Karpas-422 (cell line): ENCODE results near the gene RIPOR2. TPM values are rescaled to one million over a fixed set of nuclear protein-coding genes. Genes with fewer than 3 reads are reported as not detected.
"Not testable (repeated sequence)": the region's sequence is repeated elsewhere in the genome, so short reads cannot be mapped to it uniquely, and the experiment has no call there.

ENCODE experiments used
- DNase-seq: peaks from one replicate; pipeline ENCODE4 v3.0.0-alpha.2; 2015
- H2AFZ ChIP-seq: fragments of 200-600 bp; sonication (generic); 2 replicates; pipeline ENCODE4 v1.6.1; 2014; ENCODE audit warnings: antibody characterized with exemption, low read length, mixed read lengths
- H3K27ac ChIP-seq: fragments of 200-600 bp; sonication (generic); 2 replicates; pipeline ENCODE4 v1.5.1; 2014; ENCODE audit warnings: mild to moderate bottlenecking, low read length, moderate library complexity
- H3K27me3 ChIP-seq: fragments of 200-600 bp; sonication (generic); 2 replicates; pipeline ENCODE4 v1.6.1; 2014; ENCODE audit warnings: low read length, mixed read lengths
- H3K36me3 ChIP-seq: fragments of 200-600 bp; sonication (generic); 2 replicates; pipeline ENCODE4 v1.6.1; 2014; ENCODE audit warnings: low read length, mixed read lengths; ENCODE audit not compliant: insufficient read depth
- H3K4me1 ChIP-seq: fragments of 200-600 bp; sonication (generic); 2 replicates; pipeline ENCODE4 v1.6.1; 2014; ENCODE audit warnings: mild to moderate bottlenecking, low read length, mixed read lengths
- H3K4me2 ChIP-seq: fragments of 200-600 bp; sonication (generic); 2 replicates; pipeline ENCODE4 v1.6.1; 2014; ENCODE audit warnings: low read length, low read depth, mild to moderate bottlenecking; ENCODE audit not compliant: poor library complexity, severe bottlenecking
- H3K4me3 ChIP-seq: fragments of 200-600 bp; sonication (generic); 2 replicates; pipeline ENCODE4 v1.5.1; 2014; ENCODE audit warnings: mild to moderate bottlenecking, antibody characterized with exemption, low read length, mixed read lengths
- H3K79me2 ChIP-seq: fragments of 200-600 bp; sonication (generic); 2 replicates; pipeline ENCODE4 v1.6.1; 2014; ENCODE audit warnings: mild to moderate bottlenecking, low read length, mixed read lengths
- H3K9ac ChIP-seq: fragments of 200-600 bp; sonication (generic); 2 replicates; pipeline ENCODE4 v1.6.0; 2014; ENCODE audit warnings: low read length
- H3K9me2 ChIP-seq: fragments of 200-600 bp; sonication (generic), shearing (Covaris generic); replicated peaks from 2 replicates; pipeline ENCODE4 v1.6.0; 2014; ENCODE audit warnings: mild to moderate bottlenecking, low read length, moderate library complexity; ENCODE audit not compliant: insufficient read depth
- H3K9me3 ChIP-seq: fragments of 300-700, 200-600 bp; sonication (generic); 2 replicates; pipeline ENCODE4 v1.6.1; 2014; ENCODE audit warnings: low read length, mixed read lengths
- H4K20me1 ChIP-seq: fragments of 200-600 bp; sonication (generic); 2 replicates; pipeline ENCODE4 v1.6.1; 2014; ENCODE audit warnings: mild to moderate bottlenecking, antibody characterized with exemption, low read length, low read depth; ENCODE audit not compliant: insufficient read depth
- total RNA-seq: library from RNA; depleted of rRNA; stranded (reverse); fragments of >200 nt; shearing (Covaris generic); gene quantifications from 2 replicates; pipeline ENCODE4 v1.2.3, GENCODE V29; 2014; ENCODE audit warnings: low replicate concordance

RIPOR2 gene
- total RNA-seq, 1 experiment from 2014 or later, result 72.1 TPM

- Histone ChIP-seq H3K9me3 (no peaks in the 10 kb centered on the region), H3K27ac (no peak overlapping the region; the same call in 1 of the 2 replicates), H4K20me1 (peaks cover 9% of the 10 kb centered on the region; the same call in 1 of the 2 replicates), H2AFZ (no peak overlapping the region), H3K4me2 (peak overlapping the region; percentile 83), H3K4me1 (peaks cover 37% of the 10 kb centered on the region), H3K9me2 (no peaks in the 10 kb centered on the region), H3K4me3 (peak overlapping the region; percentile 94), H3K9ac (peak overlapping the region; percentile 99), H3K36me3 (peaks cover 45% of the 10 kb centered on the region), H3K79me2 (peaks cover 70% of the 10 kb centered on the region), H3K27me3 (no peaks in the 10 kb centered on the region)
- no peak for DNase-seq
Measured at GRCh38 chr6:24777227-24777626, 158.5 kb downstream of the RIPOR2 start.

- peaks cover 9% of the 10 kb centered on the region; the same call in 1 of the 2 replicates for H4K20me1 ChIP-seq
- H3K79me2 ChIP-seq, result peaks cover 57% of the 10 kb centered on the region
- H3K4me3 ChIP-seq, result peak overlapping the region; percentile 94
- H3K9me3 ChIP-seq, result no peaks in the 10 kb centered on the region
- peak overlapping the region; percentile 83 for H3K4me2 ChIP-seq
- peak; percentile 66 for DNase-seq
- peaks cover 33% of the 10 kb centered on the region for H3K36me3 ChIP-seq
- no peaks in the 10 kb centered on the region for H3K9me2 ChIP-seq
- peak overlapping the region; percentile 92 for H3K27ac ChIP-seq
- peak overlapping the region; percentile 99 for H3K9ac ChIP-seq
- H2AFZ ChIP-seq, result no peak overlapping the region
- no peaks in the 10 kb centered on the region for H3K27me3 ChIP-seq
- H3K4me1 ChIP-seq, result peaks cover 37% of the 10 kb centered on the region
Measured at GRCh38 chr6:24775520-24776058, 160.2 kb downstream of the RIPOR2 start.

- Histone ChIP-seq H3K79me2 (peaks cover 50% of the 10 kb centered on the region), H3K9ac (peak within 1 kb of the TSS; percentile 99), H3K4me3 (peak within 1 kb of the TSS; percentile 94), H3K4me2 (peak within 1 kb of the TSS; percentile 83), H3K9me3 (no peaks in the 10 kb centered on the region), H3K36me3 (peaks cover 26% of the 10 kb centered on the region; the same call in 1 of the 2 replicates), H3K27ac (peak within 1 kb of the TSS; percentile 92), H3K27me3 (no peaks in the 10 kb centered on the region), H3K9me2 (no peaks in the 10 kb centered on the region), H2AFZ (peak within 1 kb of the TSS; percentile 54; the same call in 1 of the 2 replicates), H4K20me1 (peaks cover 9% of the 10 kb centered on the region; the same call in 1 of the 2 replicates), H3K4me1 (peaks cover 37% of the 10 kb centered on the region)
- DNase-seq, result peak; percentile 99
Measured at GRCh38 chr6:24774696-24775519, 160.9 kb downstream of the RIPOR2 start, which contains the start of gene GMNN. TSS of gene GMNN (plus strand) at chr6:24774937. CDS start at chr6:24777247, 2,310 bp downstream.

- no peak overlapping the region for H2AFZ ChIP-seq
- H3K27me3 ChIP-seq, result no peaks in the 10 kb centered on the region
- H3K79me2 ChIP-seq, result no peaks in the 10 kb centered on the region
- H3K4me3 ChIP-seq, result no peak overlapping the region
- DNase-seq, result no peak
- no peaks in the 10 kb centered on the region for H3K9me2 ChIP-seq
- no peaks in the 10 kb centered on the region for H3K9me3 ChIP-seq
- H4K20me1 ChIP-seq, result no peaks in the 10 kb centered on the region
- peaks cover 2% of the 10 kb centered on the region; the same call in 1 of the 2 replicates for H3K4me1 ChIP-seq
- H3K36me3 ChIP-seq, result no peaks in the 10 kb centered on the region
- no peak overlapping the region for H3K4me2 ChIP-seq
- H3K9ac ChIP-seq, result no peak overlapping the region
- H3K27ac ChIP-seq, result no peak overlapping the region
Measured at GRCh38 chr6:24768361-24768760, 167.4 kb downstream of the RIPOR2 start.

- DNase-seq, result peak; percentile 81
- no peaks in the 10 kb centered on the region for H3K9me3 ChIP-seq
Measured at GRCh38 chr6:24766680-24767462, 168.9 kb downstream of the RIPOR2 start.

GRCh38 chr6:24765968-24766367, 169.8 kb downstream of the RIPOR2 start:
- not testable (repeated sequence) for DNase-seq, H4K20me1 ChIP-seq, H3K4me3 ChIP-seq, H3K9me2 ChIP-seq, H3K27me3 ChIP-seq, H3K4me2 ChIP-seq, H3K27ac ChIP-seq, H3K36me3 ChIP-seq, H3K9ac ChIP-seq, H3K9me3 ChIP-seq, H3K4me1 ChIP-seq, H2AFZ ChIP-seq, H3K79me2 ChIP-seq

More at GRCh38 chr6:24766680-24767462, 168.9 kb downstream of the RIPOR2 start:
- Histone ChIP-seq H3K9ac (no peak overlapping the region), H2AFZ (no peak overlapping the region), H3K36me3 (no peaks in the 10 kb centered on the region), H3K27me3 (no peaks in the 10 kb centered on the region), H3K4me1 (peaks cover 2% of the 10 kb centered on the region), H3K4me2 (peak overlapping the region; percentile 39), H3K27ac (no peak overlapping the region), H3K9me2 (no peaks in the 10 kb centered on the region), H4K20me1 (no peaks in the 10 kb centered on the region), H3K79me2 (no peaks in the 10 kb centered on the region), H3K4me3 (no peak overlapping the region)

GRCh38 chr6:24764833-24765828, 170.6 kb downstream of the RIPOR2 start:
- not testable (repeated sequence) for H3K4me2 ChIP-seq, H3K27ac ChIP-seq, H3K9ac ChIP-seq, H3K4me1 ChIP-seq, H3K27me3 ChIP-seq, DNase-seq, H3K36me3 ChIP-seq, H3K4me3 ChIP-seq, H3K9me2 ChIP-seq, H3K79me2 ChIP-seq, H3K9me3 ChIP-seq, H4K20me1 ChIP-seq, H2AFZ ChIP-seq
